NOMO-1 treated with dmso at 0.1 percent for 144 hours (cell line): Measurements from ENCODE around the gene FOSB.
A peak's percentile ranks its signal among the peaks of the same experiment; 100 is the strongest.

ENCODE experiments used
- DNase-seq: peaks from one replicate; lab custom pipeline; 2025; ENCODE audit not compliant: unreplicated experiment; lab: John Stamatoyannopoulos, UW

The FOSB gene

GRCh38 chr19:45522010-45522941 is 54.5 kb downstream of the FOSB start:
- no peak for DNase-seq

GRCh38 chr19:45523642-45524256 is 56.0 kb downstream of the FOSB start:
- DNase-seq, result peak; percentile 92

GRCh38 chr19:45524575-45525129 is 56.9 kb downstream of the FOSB start:
- no peak for DNase-seq
